Kidney (tissue), 14 donors: ENCODE results near the gene MMP14. TPM values are rescaled to one million over a fixed set of nuclear protein-coding genes. Genes with fewer than 3 reads are reported as not detected.

ENCODE experiments used
- DNase-seq, 5 donors: peaks; one replicate each; pipeline ENCODE4 v3.0.0-alpha.2; 2013 to 2020
- FAIRE-seq: peaks from 2 replicates; lab custom pipeline; 2012; peaks lifted over from hg19 to GRCh38; lab: Jason Lieb, UNC
- H3K27ac ChIP-seq, 2 donors: one replicate each; pipeline ENCODE4 v1.7.0; 2013; ENCODE audit warnings: low read depth in 2 of 2, low read length in 2 of 2, inconsistent platforms in 1 of 2
- H3K27me3 ChIP-seq: one replicate; pipeline ENCODE4 v1.7.1; 2013; ENCODE audit warnings: low read length, inconsistent platforms; ENCODE audit not compliant: control insufficient read depth, insufficient read depth
- H3K36me3 ChIP-seq, 3 donors: one replicate each; pipeline versions ENCODE4 v1.7.0 to v1.7.1; 2013; ENCODE audit warnings: low read length in 3 of 3, control low read depth in 1 of 3, inconsistent platforms in 1 of 3; ENCODE audit not compliant: insufficient read depth in 3 of 3, control insufficient read depth in 2 of 3
- H3K4me1 ChIP-seq, 3 donors: one replicate each; pipeline versions ENCODE4 v1.7.0 to v1.7.1; 2013; ENCODE audit warnings: low read length in 3 of 3, inconsistent platforms in 1 of 3, low read depth in 1 of 3; ENCODE audit not compliant: control insufficient read depth in 2 of 3, insufficient read depth in 2 of 3
- H3K4me3 ChIP-seq, 3 donors: one replicate each; pipeline versions ENCODE4 v1.7.0 to v1.8.1; 2013; ENCODE audit warnings: low read length in 3 of 3, control low read depth in 1 of 3, inconsistent platforms in 1 of 3
- H3K9ac ChIP-seq, 3 donors: one replicate each; pipeline versions ENCODE4 v1.7.0 to v1.7.1; 2013; ENCODE audit warnings: low read length in 3 of 3, control low read depth in 1 of 3, inconsistent platforms in 1 of 3
- H3K9me3 ChIP-seq, 3 donors: one replicate each; pipeline versions ENCODE4 v1.7.0 to v1.7.1; 2013; ENCODE audit warnings: low read length in 3 of 3, control low read depth in 1 of 3, inconsistent platforms in 1 of 3; ENCODE audit not compliant: control insufficient read depth in 2 of 3, insufficient read depth in 1 of 3
- intact Hi-C: fragments of 100-400 bp; cut with DNase I; formaldehyde crosslinking; loops from one replicate; pipeline ENCODE4 v1.11.1; 2022
- polyA plus RNA-seq: library from polyadenylated mRNA; stranded (reverse); fragments of 350-450 nt; fragmentation: Illumina TruSeq; extraction: RNeasy Lipid Tissue Mini Kit (QIAGEN cat#74804); gene quantifications from one replicate; pipeline ENCODE4 v1.2.3, GENCODE V29; 2014; ENCODE audit warnings: low read depth, low replicate concordance; ENCODE audit not compliant: insufficient read depth
- total RNA-seq: library from RNA; stranded (reverse); fragmentation: NEBNext Ultra II Directional; extraction: Animal tissue kit (Norgen Biotek cat#: 25700); gene quantifications from one replicate; pipeline ENCODE4 v1.2.1, GENCODE V29; 2021
- TF ChIP-seq, protein P1 (sequence below): IDR thresholded peaks from 3 replicates; pipeline ENCODE4 v1.5.1; 2012; ENCODE audit warnings: mild to moderate bottlenecking, moderate library complexity, borderline replicate concordance; ENCODE audit not compliant: insufficient read depth; ENCODE audit errors: extremely low read depth
- donor health status: control.
- donor health status: control.
- donor health status: control.
- donor health status: control.
- donor health status: control.
- donor health status: DM: yes; HTN: yes; CAD: no.
- donor health status: Normal renal cell carcinoma (clear cell type).

MMP14 gene
- total and polyA plus RNA-seq, 2 donors from 2014 or later, result 30.1 to 108 TPM

DNA sequence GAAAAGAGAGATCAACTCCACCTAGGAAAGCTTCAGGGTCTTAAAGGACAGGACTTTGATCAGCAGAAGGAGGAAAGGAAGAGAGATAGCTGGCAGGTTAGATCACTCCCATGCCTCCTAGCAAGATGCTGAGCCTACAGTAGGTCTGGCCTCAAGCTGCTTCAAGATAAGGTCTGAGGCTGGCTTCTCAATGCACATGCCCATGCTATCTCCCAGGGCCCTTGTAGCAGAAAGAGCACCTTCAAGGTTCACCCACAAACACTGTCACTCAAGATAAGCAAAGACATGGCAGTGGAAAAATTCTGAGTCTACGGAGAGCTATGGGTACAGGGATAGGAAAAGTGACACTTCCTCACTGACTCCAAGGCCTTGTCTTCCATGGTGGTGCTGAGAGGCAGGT, 61.0 kb downstream of the MMP14 start:
- Histone ChIP-seq H3K9ac (no peak overlapping the region), H3K9me3 (no peaks in the 10 kb centered on the region), H3K27ac (no peak overlapping the region), H3K36me3 (peaks cover 7 to 17% (median 15%) of the 10 kb centered on the region in 3 donors), H3K4me3 (no peak overlapping the region), H3K27me3 (no peaks in the 10 kb centered on the region), H3K4me1 (no peaks in the 10 kb centered on the region)
- FAIRE-seq, result no peak
- TF ChIP-seq, protein P1, sequence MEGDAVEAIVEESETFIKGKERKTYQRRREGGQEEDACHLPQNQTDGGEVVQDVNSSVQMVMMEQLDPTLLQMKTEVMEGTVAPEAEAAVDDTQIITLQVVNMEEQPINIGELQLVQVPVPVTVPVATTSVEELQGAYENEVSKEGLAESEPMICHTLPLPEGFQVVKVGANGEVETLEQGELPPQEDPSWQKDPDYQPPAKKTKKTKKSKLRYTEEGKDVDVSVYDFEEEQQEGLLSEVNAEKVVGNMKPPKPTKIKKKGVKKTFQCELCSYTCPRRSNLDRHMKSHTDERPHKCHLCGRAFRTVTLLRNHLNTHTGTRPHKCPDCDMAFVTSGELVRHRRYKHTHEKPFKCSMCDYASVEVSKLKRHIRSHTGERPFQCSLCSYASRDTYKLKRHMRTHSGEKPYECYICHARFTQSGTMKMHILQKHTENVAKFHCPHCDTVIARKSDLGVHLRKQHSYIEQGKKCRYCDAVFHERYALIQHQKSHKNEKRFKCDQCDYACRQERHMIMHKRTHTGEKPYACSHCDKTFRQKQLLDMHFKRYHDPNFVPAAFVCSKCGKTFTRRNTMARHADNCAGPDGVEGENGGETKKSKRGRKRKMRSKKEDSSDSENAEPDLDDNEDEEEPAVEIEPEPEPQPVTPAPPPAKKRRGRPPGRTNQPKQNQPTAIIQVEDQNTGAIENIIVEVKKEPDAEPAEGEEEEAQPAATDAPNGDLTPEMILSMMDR, result no peak
- intact Hi-C loops, result no loop called here
- no peak for DNase-seq

Other genes starting within 250 kb of the MMP14 start
- gene DAD1, start 247.4 kb upstream of the MMP14 start, total RNA-seq, result 205 TPM
- gene DAD1, start 247.4 kb upstream of the MMP14 start, polyA plus RNA-seq, result 523 TPM
- 34.1 TPM for gene ABHD4, start 238.3 kb upstream of the MMP14 start, total RNA-seq
- gene ABHD4, start 238.3 kb upstream of the MMP14 start, polyA plus RNA-seq, result 45.2 TPM
- gene OR6J1, start 192.2 kb upstream of the MMP14 start, total RNA-seq, result not detected
- gene OR6J1, start 192.2 kb upstream of the MMP14 start, polyA plus RNA-seq, result not detected
- 80.8 TPM for gene OXA1L, start 69.9 kb upstream of the MMP14 start, total RNA-seq
- gene OXA1L, start 69.9 kb upstream of the MMP14 start, polyA plus RNA-seq, result 101 TPM
- 26.6 TPM for gene SLC7A7, start 21.1 kb upstream of the MMP14 start, total RNA-seq
- gene SLC7A7, start 21.1 kb upstream of the MMP14 start, polyA plus RNA-seq, result 235 TPM
- 74.3 TPM for gene MRPL52, start 6.7 kb upstream of the MMP14 start, total RNA-seq
- 255 TPM for gene MRPL52, start 6.7 kb upstream of the MMP14 start, polyA plus RNA-seq
- 207 TPM for gene LRP10, start 35.2 kb downstream of the MMP14 start, total RNA-seq
- gene LRP10, start 35.2 kb downstream of the MMP14 start, polyA plus RNA-seq, result 74.7 TPM
- 0.63 TPM for gene REM2, start 46.6 kb downstream of the MMP14 start, total RNA-seq
- gene REM2, start 46.6 kb downstream of the MMP14 start, polyA plus RNA-seq, result 0.77 TPM
- 93.6 TPM for gene RBM23, start 82.6 kb downstream of the MMP14 start, total RNA-seq
- 44.8 TPM for gene RBM23, start 82.6 kb downstream of the MMP14 start, polyA plus RNA-seq
- 58.7 TPM for gene PRMT5, start 92.8 kb downstream of the MMP14 start, total RNA-seq
- gene PRMT5, start 92.8 kb downstream of the MMP14 start, polyA plus RNA-seq, result 64.2 TPM
- 38.1 TPM for gene HAUS4, start 120.5 kb downstream of the MMP14 start, total RNA-seq
- 35.8 TPM for gene HAUS4, start 120.5 kb downstream of the MMP14 start, polyA plus RNA-seq
- gene AJUBA, start 146.0 kb downstream of the MMP14 start, total RNA-seq, result 28.5 TPM
- 14.6 TPM for gene AJUBA, start 146.0 kb downstream of the MMP14 start, polyA plus RNA-seq
- gene C14orf93, start 173.6 kb downstream of the MMP14 start, total RNA-seq, result 9.5 TPM
- gene C14orf93, start 173.6 kb downstream of the MMP14 start, polyA plus RNA-seq, result 9.6 TPM
- 87.1 TPM for gene PSMB5, start 198.3 kb downstream of the MMP14 start, total RNA-seq
- gene PSMB5, start 198.3 kb downstream of the MMP14 start, polyA plus RNA-seq, result 190 TPM
- gene PSMB11, start 205.6 kb downstream of the MMP14 start, total RNA-seq, result not detected
- gene PSMB11, start 205.6 kb downstream of the MMP14 start, polyA plus RNA-seq, result not detected
- gene CDH24, start 220.9 kb downstream of the MMP14 start, total RNA-seq, result 5.1 TPM
- 5.4 TPM for gene CDH24, start 220.9 kb downstream of the MMP14 start, polyA plus RNA-seq